ENCODE measurements around the gene HLTF. TPM values are rescaled to one million over a fixed set of nuclear protein-coding genes. Genes with fewer than 3 reads are reported as not detected.

Gene HLTF
- total and polyA plus RNA-seq, 2 donors (not counting 1 experiment from before 2014, with no cell fraction given), result 22.1 to 67.2 TPM

GRCh38 chr3:149129326-149130205 lies 43.2 kb upstream of the HLTF start, which contains the start of gene HPS3:
Gene HPS3, plus strand, starts transcription at chr3:149129638. Its CDS starts 86 bp downstream, at chr3:149129724.
- TF ChIP-seq EZH2 (IDR thresholded peaks at IDR 0.05; ENCODE audit: low read length, missing control alignments), result no peak
- TF ChIP-seq, protein P1, sequence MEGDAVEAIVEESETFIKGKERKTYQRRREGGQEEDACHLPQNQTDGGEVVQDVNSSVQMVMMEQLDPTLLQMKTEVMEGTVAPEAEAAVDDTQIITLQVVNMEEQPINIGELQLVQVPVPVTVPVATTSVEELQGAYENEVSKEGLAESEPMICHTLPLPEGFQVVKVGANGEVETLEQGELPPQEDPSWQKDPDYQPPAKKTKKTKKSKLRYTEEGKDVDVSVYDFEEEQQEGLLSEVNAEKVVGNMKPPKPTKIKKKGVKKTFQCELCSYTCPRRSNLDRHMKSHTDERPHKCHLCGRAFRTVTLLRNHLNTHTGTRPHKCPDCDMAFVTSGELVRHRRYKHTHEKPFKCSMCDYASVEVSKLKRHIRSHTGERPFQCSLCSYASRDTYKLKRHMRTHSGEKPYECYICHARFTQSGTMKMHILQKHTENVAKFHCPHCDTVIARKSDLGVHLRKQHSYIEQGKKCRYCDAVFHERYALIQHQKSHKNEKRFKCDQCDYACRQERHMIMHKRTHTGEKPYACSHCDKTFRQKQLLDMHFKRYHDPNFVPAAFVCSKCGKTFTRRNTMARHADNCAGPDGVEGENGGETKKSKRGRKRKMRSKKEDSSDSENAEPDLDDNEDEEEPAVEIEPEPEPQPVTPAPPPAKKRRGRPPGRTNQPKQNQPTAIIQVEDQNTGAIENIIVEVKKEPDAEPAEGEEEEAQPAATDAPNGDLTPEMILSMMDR (conservative IDR thresholded peaks at IDR 0.05 in 1 of 2, IDR thresholded peaks at IDR 0.05 in 1 of 2; ENCODE audit: low read depth in 1 of 2, low read length in 2 of 2), result no peak
- no peaks in the 10 kb centered on the region for H4K20me1 ChIP-seq (ENCODE audit: control insufficient read depth, extremely low read depth, insufficient read depth, low read length)

GRCh38 chr3:149128821-149129220 lies 42.5 kb upstream of the HLTF start:
- Histone ChIP-seq H3K79me2 (ENCODE audit: control insufficient read depth, insufficient read depth, low read length) (peaks cover 29% of the 10 kb centered on the region), H3K4me2 (ENCODE audit: extremely low read depth, insufficient read depth, low read length) (peak overlapping the region; percentile 90), H3K27ac (ENCODE audit: insufficient read depth, low read length) (peak overlapping the region; percentile 90), H3K9me3 (ENCODE audit: control insufficient read depth, insufficient read depth, low read depth, low read length) (no peaks in the 10 kb centered on the region), H4K20me1 (ENCODE audit: control insufficient read depth, extremely low read depth, insufficient read depth, low read length) (no peaks in the 10 kb centered on the region), H3K36me3 (ENCODE audit: control insufficient read depth, insufficient read depth, low read length) (no peaks in the 10 kb centered on the region), H2AFZ (ENCODE audit: low read length) (peak overlapping the region; percentile 94), H3K9ac (ENCODE audit: insufficient read depth, low read length) (peak overlapping the region; percentile 70), H3K4me3 (replicated peaks in 1 of 4; ENCODE audit: control extremely low read depth in 1 of 4, insufficient read depth in 1 of 4, low read depth in 3 of 4, low read length in 4 of 4) (peak overlapping the region; percentile 80 to 98 (median 92)), H3K4me1 (ENCODE audit: control insufficient read depth, extremely low read depth, insufficient read depth, low read length) (no peaks in the 10 kb centered on the region), H3K27me3 (ENCODE audit: control insufficient read depth, insufficient read depth, low read length) (no peaks in the 10 kb centered on the region)
- no peak for DNase-seq (ENCODE audit: low read depth in 2 of 2)
- TF ChIP-seq, protein P1 (conservative IDR thresholded peaks at IDR 0.05 in 1 of 2, IDR thresholded peaks at IDR 0.05 in 1 of 2; ENCODE audit: low read depth in 1 of 2, low read length in 2 of 2), result no peak
- TF ChIP-seq EZH2 (IDR thresholded peaks at IDR 0.05; ENCODE audit: low read length, missing control alignments), result no peak

More at GRCh38 chr3:149129326-149130205, 43.2 kb upstream of the HLTF start, which contains the start of gene HPS3:
- peak; percentile 88 to 89 for DNase-seq (ENCODE audit: low read depth in 2 of 2)
- Histone ChIP-seq H3K36me3 (ENCODE audit: control insufficient read depth, insufficient read depth, low read length) (no peaks in the 10 kb centered on the region), H3K79me2 (ENCODE audit: control insufficient read depth, insufficient read depth, low read length) (peaks cover 32% of the 10 kb centered on the region), H3K4me3 (replicated peaks in 1 of 4; ENCODE audit: control extremely low read depth in 1 of 4, insufficient read depth in 1 of 4, low read depth in 3 of 4, low read length in 4 of 4) (peak within 1 kb of the TSS; percentile 80 to 98 (median 92)), H3K4me2 (ENCODE audit: extremely low read depth, insufficient read depth, low read length) (peak within 1 kb of the TSS; percentile 90), H3K27me3 (ENCODE audit: control insufficient read depth, insufficient read depth, low read length) (no peaks in the 10 kb centered on the region), H2AFZ (ENCODE audit: low read length) (peak within 1 kb of the TSS; percentile 96), H3K9ac (ENCODE audit: insufficient read depth, low read length) (peak within 1 kb of the TSS; percentile 76), H3K4me1 (ENCODE audit: control insufficient read depth, extremely low read depth, insufficient read depth, low read length) (no peaks in the 10 kb centered on the region), H3K9me3 (ENCODE audit: control insufficient read depth, insufficient read depth, low read depth, low read length) (no peaks in the 10 kb centered on the region), H3K27ac (ENCODE audit: insufficient read depth, low read length) (peak within 1 kb of the TSS; percentile 90)

DNA sequence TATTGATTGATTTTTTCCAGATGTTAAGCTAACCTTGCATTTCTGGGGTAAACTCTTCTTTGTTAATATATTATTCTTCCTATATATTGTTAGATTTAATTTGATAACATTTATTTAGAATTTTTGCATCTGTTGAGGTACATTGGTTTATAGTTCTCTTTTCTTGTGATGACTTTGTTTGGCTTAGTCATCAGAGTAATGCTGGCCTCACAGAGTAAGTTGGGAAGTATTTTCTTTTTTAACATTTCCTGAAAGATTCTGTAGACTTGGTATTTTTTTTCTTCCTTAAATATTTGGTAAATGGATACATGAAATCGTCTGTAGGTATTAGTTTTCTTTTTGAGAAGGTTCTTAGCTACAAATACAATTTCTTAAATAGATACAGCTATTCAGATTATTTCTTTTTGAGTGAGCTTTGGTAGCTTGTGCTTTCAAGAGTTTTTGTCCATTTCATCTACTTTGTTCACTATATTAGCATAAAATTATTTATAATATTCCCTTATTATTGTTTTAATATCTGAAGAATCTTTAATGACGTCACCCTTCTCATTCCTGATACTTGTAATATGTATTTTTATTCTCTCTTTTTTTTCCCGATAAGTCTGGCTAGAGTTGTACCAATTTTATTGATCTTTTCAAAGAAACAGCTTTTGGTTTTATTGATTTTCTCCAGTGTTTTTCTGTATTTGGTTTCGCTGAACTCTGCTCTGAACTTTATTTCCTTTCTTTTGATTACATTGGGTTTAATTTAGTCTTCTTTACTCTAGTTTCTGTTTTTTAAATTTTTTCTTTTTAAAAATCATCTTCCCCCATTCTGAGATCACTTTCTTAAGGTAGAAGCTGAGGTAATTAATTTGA lies 36.6 kb upstream of the HLTF start:
- Histone ChIP-seq H2AFZ (ENCODE audit: low read length) (no peak overlapping the region), H3K9me3 (ENCODE audit: control insufficient read depth, insufficient read depth, low read depth, low read length) (no peaks in the 10 kb centered on the region), H3K27me3 (ENCODE audit: control insufficient read depth, insufficient read depth, low read length) (no peaks in the 10 kb centered on the region), H3K4me3 (replicated peaks in 1 of 4; ENCODE audit: control extremely low read depth in 1 of 4, insufficient read depth in 1 of 4, low read depth in 3 of 4, low read length in 4 of 4) (no peak overlapping the region), H3K27ac (ENCODE audit: insufficient read depth, low read length) (no peak overlapping the region), H4K20me1 (ENCODE audit: control insufficient read depth, extremely low read depth, insufficient read depth, low read length) (no peaks in the 10 kb centered on the region), H3K4me1 (ENCODE audit: control insufficient read depth, extremely low read depth, insufficient read depth, low read length) (no peaks in the 10 kb centered on the region), H3K9ac (ENCODE audit: insufficient read depth, low read length) (no peak overlapping the region), H3K36me3 (ENCODE audit: control insufficient read depth, insufficient read depth, low read length) (no peaks in the 10 kb centered on the region), H3K4me2 (ENCODE audit: extremely low read depth, insufficient read depth, low read length) (no peak overlapping the region), H3K79me2 (ENCODE audit: control insufficient read depth, insufficient read depth, low read length) (no peaks in the 10 kb centered on the region)
- peak in 1 of 2 donors; percentile 27 for DNase-seq (ENCODE audit: low read depth in 2 of 2)
- TF ChIP-seq EZH2 (IDR thresholded peaks at IDR 0.05; ENCODE audit: low read length, missing control alignments), result no peak
- TF ChIP-seq, protein P1 (conservative IDR thresholded peaks at IDR 0.05 in 1 of 2, IDR thresholded peaks at IDR 0.05 in 1 of 2; ENCODE audit: low read depth in 1 of 2, low read length in 2 of 2), result no peak
